ENCODE results near the gene MEAF6.

Gene MEAF6

DNA sequence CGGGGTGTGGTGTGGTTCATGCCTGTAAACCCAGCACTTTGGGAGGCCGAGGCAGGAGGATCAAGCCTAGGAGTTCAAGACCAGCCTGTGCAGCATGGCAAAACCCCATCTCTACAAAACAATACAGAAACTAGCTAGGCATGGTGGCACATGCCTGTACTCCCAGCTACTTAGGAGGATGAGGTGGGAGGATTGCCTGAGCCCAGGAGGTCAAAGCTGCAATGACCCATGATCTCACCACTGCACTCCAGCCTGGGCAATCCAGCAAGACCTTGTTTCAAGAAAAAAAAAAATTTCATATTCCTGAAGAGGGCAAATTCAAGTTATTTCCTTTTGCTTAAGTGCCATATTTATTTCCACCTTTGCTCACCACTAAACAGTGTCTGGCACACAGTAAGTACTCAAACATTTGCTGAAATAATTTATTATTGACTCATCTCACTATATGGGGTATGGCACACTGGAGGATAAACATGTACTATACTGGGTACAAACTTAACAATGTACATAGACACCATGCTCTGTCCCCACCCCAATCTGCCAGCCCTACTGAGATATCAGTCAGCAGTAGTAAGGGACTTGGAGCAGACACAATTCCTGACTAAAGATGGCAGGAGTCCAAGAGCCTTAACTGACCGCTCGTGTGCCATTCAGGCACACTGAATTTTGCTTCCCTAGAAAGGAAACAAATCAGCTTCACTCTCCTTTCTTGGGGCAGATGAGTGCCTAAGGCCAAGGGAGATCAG is 15.5 kb downstream of the MEAF6 start:
- TF ChIP-seq, protein P1, sequence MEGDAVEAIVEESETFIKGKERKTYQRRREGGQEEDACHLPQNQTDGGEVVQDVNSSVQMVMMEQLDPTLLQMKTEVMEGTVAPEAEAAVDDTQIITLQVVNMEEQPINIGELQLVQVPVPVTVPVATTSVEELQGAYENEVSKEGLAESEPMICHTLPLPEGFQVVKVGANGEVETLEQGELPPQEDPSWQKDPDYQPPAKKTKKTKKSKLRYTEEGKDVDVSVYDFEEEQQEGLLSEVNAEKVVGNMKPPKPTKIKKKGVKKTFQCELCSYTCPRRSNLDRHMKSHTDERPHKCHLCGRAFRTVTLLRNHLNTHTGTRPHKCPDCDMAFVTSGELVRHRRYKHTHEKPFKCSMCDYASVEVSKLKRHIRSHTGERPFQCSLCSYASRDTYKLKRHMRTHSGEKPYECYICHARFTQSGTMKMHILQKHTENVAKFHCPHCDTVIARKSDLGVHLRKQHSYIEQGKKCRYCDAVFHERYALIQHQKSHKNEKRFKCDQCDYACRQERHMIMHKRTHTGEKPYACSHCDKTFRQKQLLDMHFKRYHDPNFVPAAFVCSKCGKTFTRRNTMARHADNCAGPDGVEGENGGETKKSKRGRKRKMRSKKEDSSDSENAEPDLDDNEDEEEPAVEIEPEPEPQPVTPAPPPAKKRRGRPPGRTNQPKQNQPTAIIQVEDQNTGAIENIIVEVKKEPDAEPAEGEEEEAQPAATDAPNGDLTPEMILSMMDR (IDR thresholded peaks at IDR 0.05; ENCODE audit: low read depth, low read length), result no peak
- H3K4me3 ChIP-seq (ENCODE audit: low read depth, low read length), result no peak overlapping the region

DNA sequence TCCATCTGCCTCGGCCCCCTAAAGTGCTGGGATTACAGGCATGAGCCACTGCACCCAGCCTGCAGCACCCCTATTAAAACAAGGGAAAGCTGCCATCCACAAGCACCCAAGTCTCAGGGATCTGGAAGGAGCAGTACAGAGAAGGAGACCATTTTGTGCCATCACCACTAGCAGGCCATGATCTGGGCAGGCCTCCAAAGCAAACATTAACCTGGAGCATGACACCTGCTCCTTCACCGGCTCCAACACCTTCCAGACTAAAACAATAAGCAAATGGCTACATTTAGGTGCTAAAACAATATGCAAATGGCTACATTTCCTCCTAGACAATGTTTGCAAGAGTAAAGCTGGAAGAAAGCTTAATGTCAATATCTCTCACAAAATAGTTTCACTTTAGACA is 16.7 kb downstream of the MEAF6 start:
- H3K4me3 ChIP-seq (ENCODE audit: low read depth, low read length), result no peak overlapping the region
- TF ChIP-seq, protein P1 (IDR thresholded peaks at IDR 0.05; ENCODE audit: low read depth, low read length), result no peak

DNA sequence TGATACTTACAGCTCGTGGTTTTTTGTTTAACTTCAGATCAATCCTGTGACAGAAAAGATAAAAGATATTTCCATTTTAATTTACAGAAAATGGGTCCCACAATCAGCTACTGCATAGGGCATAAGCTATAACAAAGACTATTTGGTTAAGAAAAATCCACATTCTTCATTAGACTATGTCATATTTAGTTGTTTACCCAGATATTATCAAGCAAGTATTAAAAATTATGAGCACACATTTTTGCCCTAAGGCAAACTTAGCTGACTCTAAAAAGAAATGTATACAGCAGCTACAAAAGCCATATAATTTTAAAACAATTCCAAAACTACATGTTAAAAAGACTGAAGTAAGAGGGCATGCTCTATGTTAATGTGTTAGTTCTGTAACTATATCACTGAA is 18.7 kb downstream of the MEAF6 start:
- no peak overlapping the region for H3K4me3 ChIP-seq (ENCODE audit: low read depth, low read length)
- TF ChIP-seq, protein P1 (IDR thresholded peaks at IDR 0.05; ENCODE audit: low read depth, low read length), result no peak

DNA sequence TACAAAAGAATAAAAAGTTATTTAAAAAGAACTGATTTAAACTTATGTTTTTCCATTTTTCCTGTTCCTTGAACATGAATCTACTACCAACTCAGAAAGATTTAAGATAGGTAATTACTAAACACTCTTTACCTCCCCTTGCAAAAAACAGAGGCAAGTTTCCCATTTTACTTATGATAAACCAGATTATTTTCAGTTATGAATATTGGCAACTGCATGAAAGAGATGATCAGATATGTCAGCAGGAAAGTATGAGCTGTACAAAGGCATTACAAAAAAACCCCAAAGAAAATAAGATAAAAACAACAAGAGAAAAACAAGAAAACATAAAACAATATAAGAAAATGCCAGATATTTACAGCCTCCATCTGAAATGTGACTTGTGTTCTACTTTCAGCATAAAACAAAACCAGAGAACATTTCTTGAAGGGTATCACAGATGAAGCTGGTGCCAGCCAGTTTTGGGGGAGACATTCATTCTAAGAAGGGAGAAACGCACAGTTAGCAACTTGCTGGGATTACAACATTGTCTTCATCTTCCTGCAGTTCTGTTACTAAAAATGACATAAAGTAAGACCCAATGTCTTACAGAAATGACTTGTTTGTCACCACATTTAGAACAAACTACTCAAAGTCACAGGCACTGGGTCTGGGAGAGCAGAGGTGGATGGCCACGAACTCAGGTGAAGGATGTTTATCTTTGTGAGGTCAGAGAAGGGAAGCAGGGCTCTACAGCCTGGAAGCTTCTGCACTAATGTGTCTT is 21.0 kb downstream of the MEAF6 start:
- TF ChIP-seq, protein P1 (IDR thresholded peaks at IDR 0.05; ENCODE audit: low read depth, low read length), result no peak
- no peak overlapping the region for H3K4me3 ChIP-seq (ENCODE audit: low read depth, low read length)

DNA sequence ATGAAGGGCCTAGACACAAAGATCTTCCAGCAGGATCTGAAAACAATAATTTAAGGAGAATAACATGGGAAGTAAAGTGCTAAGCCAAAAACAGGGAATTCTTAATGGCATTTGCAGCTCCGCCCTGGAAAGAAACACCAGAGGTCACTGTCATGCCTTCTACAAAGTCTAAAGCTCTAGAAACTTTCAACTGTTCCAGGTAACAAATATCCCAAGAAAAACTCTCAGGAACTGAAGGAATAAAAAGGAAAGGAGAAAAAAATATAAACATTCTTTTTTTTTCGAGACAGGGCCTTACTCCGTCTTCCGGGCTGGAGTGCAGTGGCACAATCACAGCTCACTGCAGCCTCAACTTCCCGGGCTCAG is 27.0 kb downstream of the MEAF6 start:
- TF ChIP-seq, protein P1 (IDR thresholded peaks at IDR 0.05; ENCODE audit: low read depth, low read length), result no peak
- no peak overlapping the region for H3K4me3 ChIP-seq (ENCODE audit: low read depth, low read length)

DNA sequence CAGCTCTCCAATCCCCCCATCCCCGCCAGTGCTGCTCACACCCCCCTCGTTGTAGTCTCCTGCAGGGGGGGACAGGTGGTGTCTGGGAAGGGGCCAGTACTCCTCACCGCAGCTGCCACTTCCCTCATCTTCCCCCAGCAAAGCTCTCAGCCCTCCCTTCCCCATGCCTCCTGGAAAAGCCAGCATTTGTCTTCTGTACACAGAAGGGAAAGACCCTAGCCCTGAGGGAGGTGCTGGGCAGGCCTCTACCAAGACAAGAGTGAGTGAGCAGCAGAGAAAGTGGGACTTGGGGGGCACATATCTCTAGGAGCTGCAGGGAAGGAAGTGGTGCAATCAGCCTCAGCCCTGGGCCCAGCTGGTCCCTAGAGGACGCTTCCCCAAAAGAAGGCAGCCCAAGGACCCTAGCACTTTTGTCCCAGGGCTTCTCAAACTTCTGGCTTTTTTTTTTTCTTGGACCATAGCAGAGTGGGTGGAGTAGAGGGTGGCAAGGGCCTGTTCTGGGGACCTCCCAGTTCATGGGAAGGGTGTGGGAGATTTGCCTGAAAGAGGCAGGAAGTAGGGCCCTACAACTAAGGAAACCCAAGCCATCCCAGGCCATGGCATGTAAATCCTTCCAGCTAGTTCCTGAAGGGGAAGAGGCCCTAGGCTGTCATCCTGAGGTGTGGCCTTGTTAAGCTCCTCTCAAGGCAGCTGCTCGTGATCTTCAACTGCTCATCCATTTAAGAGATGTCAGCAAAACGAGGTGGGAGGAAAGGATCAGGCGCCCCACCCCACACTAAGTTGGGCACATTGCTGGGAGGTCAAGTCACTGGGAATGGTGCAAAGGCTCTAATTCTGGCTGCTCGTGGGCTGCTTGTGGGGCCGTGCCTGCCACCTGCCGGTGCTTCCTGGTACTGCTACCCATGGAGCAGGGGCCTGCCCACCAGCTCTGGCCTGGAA is 27.6 kb downstream of the MEAF6 start:
- no peak overlapping the region for H3K4me3 ChIP-seq (ENCODE audit: low read depth, low read length)
- TF ChIP-seq, protein P1 (IDR thresholded peaks at IDR 0.05; ENCODE audit: low read depth, low read length), result peak; percentile 100

All from WI38 (cell line).